Ascending aorta (tissue), 2 donors: ENCODE data around the gene EMC7. TPM values are rescaled to one million over a fixed set of nuclear protein-coding genes. Genes with fewer than 3 reads are reported as not detected.
A peak's percentile ranks its signal among the peaks of the same experiment; 100 is the strongest.

Source experiments
- DNase-seq, 2 donors: peaks; one replicate each; pipeline ENCODE4 v3.0.0-alpha.2; 2019; ENCODE audit warnings: low spot score in 2 of 2
- H3K27ac ChIP-seq, 2 donors: fragments of 200-600 bp; sonication (generic); one replicate each; pipeline ENCODE4 v1.5.1; 2016 to 2017; ENCODE audit warnings: mild to moderate bottlenecking in 1 of 2
- H3K27me3 ChIP-seq: fragments of 200-600 bp; sonication (generic); one replicate; pipeline ENCODE4 v1.5.1; 2017
- H3K36me3 ChIP-seq, 2 donors: fragments of 200-600 bp; sonication (generic); one replicate each; pipeline ENCODE4 v1.5.1; 2016
- H3K4me1 ChIP-seq, 2 donors: fragments of 200-600 bp; sonication (generic); one replicate each; pipeline ENCODE4 v1.5.1; 2016 to 2017; ENCODE audit warnings: mild to moderate bottlenecking in 1 of 2
- H3K4me3 ChIP-seq, 2 donors: fragments of 200-600 bp; sonication (generic); one replicate each; pipeline ENCODE4 v1.5.1; 2016 to 2017; ENCODE audit warnings: mild to moderate bottlenecking in 1 of 2
- H3K9me3 ChIP-seq, 2 donors: fragments of 200-600 bp; sonication (generic); one replicate each; pipeline ENCODE4 v1.5.1; 2016
- CTCF ChIP-seq, 3 experiments: fragments of 200-600 bp in 2 of 3; fragments of 450-650 bp in 1 of 3; sonication (generic) in 2 of 3; IDR thresholded peaks; one replicate each; pipeline ENCODE4 v1.5.1; 2016 to 2019; ENCODE audit warnings: antibody characterized with exemption in 3 of 3, mild to moderate bottlenecking in 1 of 3, moderate library complexity in 1 of 3
- intact Hi-C: fragments of 100-400 bp; cut with DNase I; formaldehyde crosslinking; loops from one replicate; pipeline ENCODE4 v1.15.1; 2023
- total RNA-seq: library from RNA; depleted of rRNA; stranded (reverse); fragments of >200 nt; gene quantifications from one replicate; pipeline ENCODE4 v1.1.0, GENCODE V29; 2016

Gene EMC7
- total RNA-seq, 1 donor from 2014 or later: 51.0 TPM

- H3K9me3 ChIP-seq: no peaks in the 10 kb centered on the region
- no peak overlapping the region for H3K27ac ChIP-seq
- H3K27me3 ChIP-seq: no peaks in the 10 kb centered on the region
- H3K4me1 ChIP-seq: no peaks in the 10 kb centered on the region
- H3K36me3 ChIP-seq: no peaks in the 10 kb centered on the region
- H3K4me3 ChIP-seq: no peak overlapping the region
- no peak for TF ChIP-seq CTCF (IDR thresholded peaks at IDR 0.05)
- intact Hi-C loops: no loop called here
- no peak for DNase-seq
These were observed 36.4 kb downstream of the EMC7 start for GRCh38 chr15:34065261-34065660.

GRCh38 chr15:34064438-34064837 is 37.2 kb downstream of the EMC7 start:
- intact Hi-C loops: no loop called here
- Histone ChIP-seq H3K27ac (no peak overlapping the region), H3K4me3 (no peak overlapping the region), H3K36me3 (no peaks in the 10 kb centered on the region), H3K4me1 (no peaks in the 10 kb centered on the region), H3K27me3 (no peaks in the 10 kb centered on the region), H3K9me3 (no peaks in the 10 kb centered on the region)
- no peak for TF ChIP-seq CTCF (IDR thresholded peaks at IDR 0.05)
- no peak for DNase-seq

DNA sequence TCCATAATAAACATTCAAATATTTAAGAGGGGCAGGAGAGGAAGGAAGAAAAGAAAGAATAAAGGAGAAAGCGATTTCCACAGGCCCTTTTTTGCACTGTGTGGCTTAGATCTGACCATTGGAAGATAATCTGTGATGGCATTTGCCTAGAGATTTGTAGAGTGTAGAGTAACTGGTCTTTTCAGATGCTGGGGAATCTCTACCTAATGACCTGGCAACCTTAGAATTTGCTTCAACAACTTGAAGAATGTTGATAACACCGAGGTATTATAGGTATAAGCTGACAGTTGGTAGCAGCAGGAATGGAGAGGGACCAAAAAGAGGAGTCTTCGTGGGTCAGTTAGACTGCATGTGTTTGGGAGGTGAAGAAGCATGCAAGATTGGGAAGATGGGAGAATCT is 41.7 kb downstream of the EMC7 start:
- H3K27ac ChIP-seq: no peak overlapping the region
- H3K4me1 ChIP-seq: peaks cover 4 to 11% of the 10 kb centered on the region in 2 donors
- TF ChIP-seq CTCF (IDR thresholded peaks at IDR 0.05): no peak
- no peaks in the 10 kb centered on the region for H3K9me3 ChIP-seq
- H3K4me3 ChIP-seq: no peak overlapping the region
- intact Hi-C loops: loop anchor here (5.0 to 10.0 kb wide), 3 partner anchors 285 to 735 kb away; partner anchors contain the start of genes ACTC1, NOP10 and NUTM1
- no peaks in the 10 kb centered on the region for H3K36me3 ChIP-seq
- DNase-seq: no peak
- no peaks in the 10 kb centered on the region for H3K27me3 ChIP-seq

DNA sequence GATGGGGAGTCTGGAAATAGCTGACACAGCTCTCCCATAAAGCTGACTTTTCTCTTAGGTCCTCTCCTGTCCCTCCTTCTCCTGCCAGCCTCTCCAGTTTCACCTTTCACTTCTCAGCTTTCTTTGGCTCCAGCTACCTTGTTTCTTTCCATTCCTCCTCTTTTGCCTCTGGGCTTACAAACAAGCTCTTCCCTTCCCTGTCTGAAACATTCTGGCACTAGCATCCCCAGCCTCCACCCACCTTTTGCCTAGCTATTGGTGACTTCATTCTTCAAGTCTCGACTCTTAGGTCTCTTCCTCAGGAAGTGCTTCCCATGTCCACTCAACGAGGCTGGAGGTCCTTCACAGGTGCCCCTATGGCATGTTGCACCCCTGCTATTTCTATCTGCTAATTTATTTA is 42.2 kb downstream of the EMC7 start:
- TF ChIP-seq CTCF (IDR thresholded peaks at IDR 0.05): no peak
- Histone ChIP-seq H3K9me3 (no peaks in the 10 kb centered on the region), H3K4me1 (peaks cover 4 to 11% of the 10 kb centered on the region in 2 donors), H3K27ac (no peak overlapping the region), H3K36me3 (no peaks in the 10 kb centered on the region), H3K4me3 (no peak overlapping the region), H3K27me3 (no peaks in the 10 kb centered on the region)
- no peak for DNase-seq
- intact Hi-C loops: loop anchor here (5.0 to 10.0 kb wide), 3 partner anchors 285 to 735 kb away; partner anchors contain the start of genes ACTC1, NOP10 and NUTM1

DNA sequence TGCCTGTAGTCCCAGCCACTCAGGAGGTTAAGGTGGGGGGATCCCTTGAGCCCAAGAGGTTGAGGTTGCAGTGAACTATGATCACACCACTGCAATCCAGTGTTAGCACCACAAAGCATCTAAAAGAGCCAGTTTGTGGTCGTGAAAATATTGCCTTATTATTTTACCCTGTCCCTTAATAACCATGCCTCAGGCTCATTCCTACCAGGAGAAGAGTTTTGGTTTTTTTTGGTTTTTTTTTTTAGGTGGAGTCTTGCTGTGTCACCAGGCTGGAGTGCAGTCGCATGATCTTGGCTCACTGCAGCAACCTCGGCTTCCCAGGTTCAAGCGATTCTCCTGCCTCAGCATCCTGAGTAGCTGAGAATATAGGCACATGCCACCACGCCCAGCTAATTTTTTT is 44.8 kb downstream of the EMC7 start:
- Histone ChIP-seq H3K36me3 (no peaks in the 10 kb centered on the region), H3K27ac (peak overlapping the region; percentile 72 to 83), H3K4me1 (peaks cover 4 to 11% of the 10 kb centered on the region in 2 donors), H3K9me3 (peaks cover 0 to under 1% of the 10 kb centered on the region in 2 donors), H3K27me3 (no peaks in the 10 kb centered on the region), H3K4me3 (no peak overlapping the region)
- intact Hi-C loops: loop anchor here (1.0 to 10.0 kb wide), 4 partner anchors 18 to 738 kb away; partner anchors contain the start of genes ACTC1, AVEN, NOP10 and NUTM1
- TF ChIP-seq CTCF (IDR thresholded peaks at IDR 0.05): no peak
- no peak for DNase-seq
